ENCODE results near the gene RIOK3.

GRCh38 chr18:23440131-23440530, 13.0 kb upstream of the RIOK3 start:
- no peak for TF ChIP-seq CREM (CRISPR knock-in tag; IDR thresholded peaks at IDR 0.05)
- no peak for TF ChIP-seq FOXJ3 (CRISPR knock-in tag; IDR thresholded peaks at IDR 0.05; ENCODE audit: borderline replicate concordance)
- no peak for TF ChIP-seq ZBTB21 (CRISPR knock-in tag; IDR thresholded peaks at IDR 0.05; ENCODE audit: borderline replicate concordance)
- TF ChIP-seq, protein P1, sequence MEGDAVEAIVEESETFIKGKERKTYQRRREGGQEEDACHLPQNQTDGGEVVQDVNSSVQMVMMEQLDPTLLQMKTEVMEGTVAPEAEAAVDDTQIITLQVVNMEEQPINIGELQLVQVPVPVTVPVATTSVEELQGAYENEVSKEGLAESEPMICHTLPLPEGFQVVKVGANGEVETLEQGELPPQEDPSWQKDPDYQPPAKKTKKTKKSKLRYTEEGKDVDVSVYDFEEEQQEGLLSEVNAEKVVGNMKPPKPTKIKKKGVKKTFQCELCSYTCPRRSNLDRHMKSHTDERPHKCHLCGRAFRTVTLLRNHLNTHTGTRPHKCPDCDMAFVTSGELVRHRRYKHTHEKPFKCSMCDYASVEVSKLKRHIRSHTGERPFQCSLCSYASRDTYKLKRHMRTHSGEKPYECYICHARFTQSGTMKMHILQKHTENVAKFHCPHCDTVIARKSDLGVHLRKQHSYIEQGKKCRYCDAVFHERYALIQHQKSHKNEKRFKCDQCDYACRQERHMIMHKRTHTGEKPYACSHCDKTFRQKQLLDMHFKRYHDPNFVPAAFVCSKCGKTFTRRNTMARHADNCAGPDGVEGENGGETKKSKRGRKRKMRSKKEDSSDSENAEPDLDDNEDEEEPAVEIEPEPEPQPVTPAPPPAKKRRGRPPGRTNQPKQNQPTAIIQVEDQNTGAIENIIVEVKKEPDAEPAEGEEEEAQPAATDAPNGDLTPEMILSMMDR (IDR thresholded peaks at IDR 0.05) = no peak
- no peak for TF ChIP-seq E2F1 (CRISPR knock-in tag; IDR thresholded peaks at IDR 0.05)
